COLO668 (cell line): ENCODE data around the gene PTPA.
"Not testable (repeated sequence)": the region's sequence is repeated elsewhere in the genome, so short reads cannot be mapped to it uniquely, and the experiment has no call there.

Experiments used
- DNase-seq: peaks from one replicate; lab custom pipeline; 2025; ENCODE audit not compliant: unreplicated experiment; lab: John Stamatoyannopoulos, UW

The PTPA gene

GRCh38 chr9:129150672-129151211 is 39.5 kb downstream of the PTPA start:
- no peak for DNase-seq

GRCh38 chr9:129151469-129151868 is 40.3 kb downstream of the PTPA start:
- DNase-seq, result no peak

- no peak for DNase-seq
Observed at GRCh38 chr9:129154866-129155477, 43.8 kb downstream of the PTPA start.

DNA sequence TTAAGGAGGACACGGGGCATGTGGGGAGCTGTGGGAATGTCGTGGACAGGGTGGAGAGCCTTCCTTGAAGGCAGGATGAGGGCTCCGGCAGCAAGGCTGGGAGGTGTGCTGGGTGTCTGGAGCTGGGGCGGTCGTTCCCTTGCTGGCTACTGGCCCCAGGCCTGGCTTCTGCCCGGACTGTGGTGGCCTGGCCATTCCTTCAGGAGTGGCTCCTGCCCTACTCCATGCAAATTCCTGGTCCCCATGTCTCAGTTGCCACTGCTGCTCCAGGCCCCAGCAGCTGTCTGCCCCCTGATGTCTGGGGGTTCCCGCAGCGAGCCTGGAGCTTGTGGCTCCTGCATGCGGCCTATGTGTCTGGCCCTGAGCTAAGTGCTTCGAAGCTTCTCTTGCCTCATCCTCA is 44.9 kb downstream of the PTPA start:
- DNase-seq, result no peak

DNA sequence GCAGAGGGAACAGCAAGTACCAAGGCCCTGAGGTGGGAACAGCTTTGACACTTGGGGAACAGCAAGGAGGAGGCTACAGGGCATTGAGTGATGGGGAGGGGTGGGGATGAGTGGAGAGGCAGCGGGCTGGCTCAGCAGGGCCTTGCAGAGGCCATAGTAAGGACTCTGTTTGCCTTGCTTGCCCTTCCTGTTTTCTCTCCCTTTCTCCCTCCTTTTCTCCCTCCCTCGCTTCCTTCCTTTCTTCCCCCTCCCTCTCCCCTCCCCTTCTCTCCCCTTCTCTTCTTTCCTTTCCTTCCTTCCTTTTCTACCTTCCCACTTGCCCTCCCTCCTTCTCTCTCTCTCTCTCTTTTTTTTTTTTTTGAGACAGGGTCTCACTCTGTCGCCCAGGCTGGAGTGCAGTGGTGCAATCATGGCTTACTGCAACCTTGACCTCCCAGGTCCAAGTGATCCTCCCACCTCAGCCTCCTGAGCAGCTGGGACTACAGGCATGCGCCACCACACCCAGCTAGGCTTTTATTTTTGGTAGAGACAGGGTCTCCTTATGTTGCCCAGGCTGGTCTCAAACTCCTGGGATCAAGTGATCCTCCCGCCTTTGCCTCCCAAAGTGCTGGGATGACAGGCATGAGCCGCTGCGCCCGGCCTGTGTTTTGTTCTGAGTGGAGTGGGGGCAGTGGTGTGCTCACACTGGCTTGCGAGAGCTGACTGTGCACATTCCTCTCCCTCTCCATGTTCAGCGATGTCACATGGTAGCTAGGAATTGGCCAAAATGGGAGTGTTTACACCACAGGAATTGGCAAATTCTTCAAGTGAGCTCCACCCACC is 49.7 kb downstream of the PTPA start:
- no peak for DNase-seq

DNA sequence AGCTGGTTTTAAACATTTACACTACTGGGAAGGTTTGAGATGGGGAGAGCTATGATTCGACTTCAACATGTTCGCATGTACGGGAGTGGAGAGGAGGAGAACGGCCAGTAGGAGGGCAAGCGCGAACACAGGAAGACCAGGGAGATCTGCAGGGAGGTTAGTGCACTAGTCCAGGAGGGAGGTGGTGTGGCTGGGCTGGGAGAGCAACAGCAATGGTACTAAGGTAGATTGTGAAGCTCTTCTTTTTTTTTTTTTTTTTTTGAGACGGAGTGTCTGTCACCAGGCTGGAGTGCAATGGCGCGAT is 50.3 kb downstream of the PTPA start:
- DNase-seq, result no peak

GRCh38 chr9:129162497-129163197 is 51.4 kb downstream of the PTPA start:
- DNase-seq, result no peak

- not testable (repeated sequence) for DNase-seq
Observed at GRCh38 chr9:129163198-129163670, 52.0 kb downstream of the PTPA start.

DNA sequence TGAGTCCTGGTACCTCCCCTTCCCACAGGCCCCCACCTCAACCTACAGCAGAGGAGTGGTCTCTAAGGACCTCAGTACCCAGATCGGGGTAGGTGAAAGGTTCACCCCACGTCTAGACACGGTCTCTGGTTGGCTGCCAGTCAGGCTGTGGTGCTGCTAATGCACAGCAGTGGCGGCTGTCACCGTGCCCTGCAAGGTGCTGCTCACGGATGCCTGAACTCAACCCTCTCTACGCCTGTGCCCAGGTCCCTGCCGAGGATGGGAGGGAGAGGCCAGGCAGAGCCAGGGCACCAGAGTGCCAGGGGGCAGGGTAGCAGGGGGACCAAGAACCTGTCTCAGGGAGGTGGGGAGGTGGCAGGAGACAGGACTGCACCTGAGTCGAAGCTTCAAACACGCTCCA is 52.5 kb downstream of the PTPA start:
- DNase-seq, result no peak

- DNase-seq, result no peak
Observed at GRCh38 chr9:129164246-129164930, 53.2 kb downstream of the PTPA start.

DNA sequence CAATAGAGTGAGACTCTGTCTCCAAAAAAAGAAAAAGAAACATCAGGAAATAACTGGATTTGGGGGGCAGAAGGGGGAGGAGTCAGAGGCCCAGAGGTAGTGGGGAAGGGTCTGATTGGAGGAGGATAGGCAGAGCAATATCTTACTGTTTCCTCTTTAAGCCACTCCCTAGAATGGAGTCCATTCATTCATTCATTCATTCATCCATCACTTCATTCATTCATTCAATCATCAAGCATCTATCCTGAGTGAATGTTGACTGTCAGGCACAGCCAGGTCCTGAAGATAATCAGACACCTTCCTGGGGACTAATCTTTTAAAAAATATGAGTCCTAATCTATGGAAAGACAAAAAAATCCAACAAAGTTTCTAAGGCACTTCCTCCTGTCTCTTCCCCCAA is 54.0 kb downstream of the PTPA start:
- DNase-seq, result no peak

- DNase-seq, result peak; percentile 79
Observed at GRCh38 chr9:129166623-129167557, 55.7 kb downstream of the PTPA start.

DNA sequence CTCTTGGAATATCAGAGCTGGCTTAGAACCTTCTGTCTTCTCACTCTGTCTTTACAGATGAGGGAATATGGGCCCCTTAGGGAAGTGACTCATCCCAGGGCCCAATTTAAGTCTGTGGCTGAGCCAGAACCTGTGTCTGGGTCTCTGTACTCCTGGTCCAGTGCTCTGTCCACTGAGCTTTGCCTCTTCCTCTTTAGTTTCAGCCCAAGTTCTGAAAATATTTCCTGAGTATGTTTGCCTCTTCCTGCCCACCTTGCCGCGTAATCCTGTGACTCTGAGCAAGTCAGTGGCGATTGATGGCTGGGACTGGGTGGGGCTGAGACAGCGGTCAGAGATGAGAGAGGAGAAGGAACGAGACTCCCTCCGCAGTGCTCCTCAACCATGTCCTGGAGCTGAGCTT is 59.0 kb downstream of the PTPA start:
- DNase-seq, result no peak

DNA sequence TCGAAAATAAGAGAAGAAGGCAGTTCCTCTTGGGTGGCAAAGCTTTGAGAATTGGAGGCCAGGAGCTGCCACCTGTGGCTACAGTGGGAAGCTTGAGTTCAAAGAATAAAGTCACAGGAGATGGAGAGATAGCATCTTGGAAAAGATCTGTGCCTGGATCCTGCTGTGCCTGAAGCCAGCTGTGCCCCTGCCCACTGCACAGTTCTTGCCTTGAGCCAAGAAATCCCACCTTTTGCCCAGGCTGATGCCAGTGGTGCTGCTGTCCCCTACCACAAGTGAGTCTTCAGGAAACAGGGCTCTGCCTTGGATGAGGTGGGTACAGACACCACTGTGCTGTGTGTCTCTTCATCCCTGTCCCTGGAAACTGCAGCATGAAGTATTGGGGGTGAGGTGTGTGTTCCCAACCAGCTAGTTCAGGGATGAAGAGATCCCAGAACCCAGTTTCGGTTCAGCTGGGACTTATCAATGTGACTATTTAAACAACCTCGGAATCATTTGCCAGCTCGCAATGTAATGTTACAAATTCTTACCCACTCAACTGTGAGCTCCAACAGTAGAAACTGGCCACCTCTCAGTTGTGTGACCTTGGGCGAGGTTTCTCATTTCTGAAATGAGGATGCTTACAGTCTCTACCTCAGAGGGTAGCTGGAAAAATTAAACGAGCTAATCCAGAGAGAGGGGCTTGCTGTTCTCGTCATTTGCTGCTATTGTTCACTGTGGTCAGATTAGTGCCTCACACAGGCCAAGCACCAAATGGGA is 61.0 kb downstream of the PTPA start:
- no peak for DNase-seq

DNA sequence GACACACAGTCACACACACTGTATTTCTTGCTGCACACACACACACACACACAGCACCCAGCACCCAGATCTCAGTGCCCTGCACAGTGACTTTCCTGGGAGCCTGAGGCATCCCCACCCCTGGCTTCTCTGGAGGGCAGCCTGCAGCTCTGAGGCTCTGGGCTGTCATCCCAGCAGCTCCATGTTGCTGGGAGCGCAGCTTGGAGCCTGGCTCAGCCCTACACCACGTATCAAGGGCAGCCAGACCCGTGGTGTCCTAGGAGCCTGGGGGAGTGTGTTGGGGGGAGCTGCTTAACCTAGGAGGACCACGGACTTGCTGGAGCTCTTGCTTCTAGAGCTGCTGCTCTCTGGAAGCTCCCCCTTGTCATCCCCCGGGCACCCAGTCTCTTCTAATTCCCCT is 61.6 kb downstream of the PTPA start:
- no peak for DNase-seq

DNA sequence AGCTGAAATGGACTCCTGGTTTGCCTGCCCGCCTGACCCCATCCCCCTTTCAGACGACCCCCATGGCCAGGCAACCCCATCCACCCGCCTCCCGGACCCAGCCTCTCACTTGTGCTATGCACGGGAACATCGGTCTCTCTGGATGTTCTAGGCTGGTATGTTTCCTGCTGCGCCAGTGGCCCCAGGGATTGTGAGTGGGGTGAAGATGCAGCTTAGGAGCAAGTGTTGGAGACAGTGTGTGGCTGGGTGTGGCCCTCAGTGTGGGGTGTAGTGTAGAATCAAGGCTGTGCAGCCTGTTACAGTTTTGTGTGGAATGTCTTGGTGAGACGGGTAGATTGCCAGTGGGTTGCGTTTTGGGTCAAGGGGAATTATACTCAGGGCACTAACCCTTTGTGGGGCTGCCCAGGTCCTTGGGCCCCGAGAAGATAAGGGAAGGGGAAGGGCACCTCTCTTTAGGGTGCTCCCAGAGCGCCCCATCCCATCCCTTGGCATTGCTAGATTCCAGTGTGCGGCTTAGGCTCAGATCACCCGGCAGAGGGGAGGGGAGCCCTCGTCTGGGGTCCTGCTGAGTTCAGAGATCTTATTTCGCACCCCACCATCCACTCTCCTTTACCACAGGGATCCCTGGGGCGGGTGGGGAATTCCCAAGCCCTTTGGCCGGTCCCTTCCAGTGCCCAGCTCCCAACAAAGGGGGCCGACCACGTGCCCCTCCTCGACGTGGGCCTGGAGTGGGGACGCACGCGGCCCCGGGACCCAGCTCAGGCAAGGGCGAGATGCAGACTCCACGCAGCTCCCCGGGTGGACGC is 62.3 kb downstream of the PTPA start:
- no peak for DNase-seq

- peak; percentile 80 for DNase-seq
Observed at GRCh38 chr9:129174102-129174723, 63.0 kb downstream of the PTPA start.
